GM21528 (cell line): Measurements from ENCODE around the gene OR12D1.
"Not testable (repeated sequence)": the region's sequence is repeated elsewhere in the genome, so short reads cannot be mapped to it uniquely, and the experiment has no call there.

Experiments used
- ATAC-seq: cut with Tn5 transposase; IDR thresholded peaks from one replicate; pipeline ENCODE4 v1.9.1; 2021; ENCODE audit warnings: mild to moderate bottlenecking, moderate library complexity; ENCODE audit not compliant: unreplicated experiment, low FRiP score

Gene OR12D1

GRCh38 chr6:29414588-29414987 lies at the start of gene OR12D1:
TSS of gene OR12D1 (plus strand) at chr6:29414928.
- ATAC-seq: no peak

- ATAC-seq: no peak
Observed at GRCh38 chr6:29368765-29369164, 46.0 kb upstream of the OR12D1 start, which contains the start of gene OR5V1. TSS of gene OR5V1 (minus strand) at chr6:29368865. CDS start at chr6:29356195, 12,670 bp downstream.

DNA sequence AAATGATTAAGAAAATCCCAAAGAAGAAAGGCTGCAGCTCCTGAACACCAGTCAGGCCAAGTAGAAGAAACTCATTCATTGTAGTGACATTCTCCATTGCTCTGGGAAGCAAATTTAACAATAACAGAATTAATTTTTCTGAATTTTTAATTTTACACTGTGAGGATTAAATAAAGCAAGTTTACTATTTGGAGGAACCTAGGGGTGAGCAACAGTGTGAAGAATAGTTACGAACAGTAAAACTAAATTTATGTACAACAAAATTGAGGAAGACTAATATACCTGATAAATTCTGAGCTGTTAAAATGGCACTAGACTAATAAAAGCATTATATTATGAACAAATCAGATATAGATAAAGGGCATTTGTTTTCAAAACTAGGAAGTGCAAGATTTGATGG lies 39.5 kb upstream of the OR12D1 start, which contains the start of gene OR12D3:
TSS of gene OR12D3 (minus strand) at position 101 of the 400 bp plus-strand sequence. CDS start at position 97, 4 bp downstream.
- no peak for ATAC-seq

DNA sequence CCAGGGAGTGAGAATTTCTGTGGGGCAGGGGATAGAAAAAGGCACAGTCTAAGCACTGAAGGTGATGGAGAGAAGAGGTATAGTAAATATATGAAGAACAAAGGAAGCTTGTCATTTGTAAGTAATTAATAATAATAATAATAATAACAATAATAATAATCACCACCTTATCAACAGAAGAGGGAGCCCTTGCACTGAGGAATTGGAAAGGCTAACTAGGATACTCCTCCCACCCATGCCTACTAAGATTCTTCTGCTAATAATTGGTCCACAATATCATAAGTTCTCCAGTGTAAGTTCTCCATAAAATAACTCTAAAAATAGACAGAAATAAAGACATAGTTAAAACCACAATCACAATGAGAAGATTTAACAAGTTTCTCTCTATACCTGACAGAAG lies 38.7 kb upstream of the OR12D1 start:
- no peak for ATAC-seq

DNA sequence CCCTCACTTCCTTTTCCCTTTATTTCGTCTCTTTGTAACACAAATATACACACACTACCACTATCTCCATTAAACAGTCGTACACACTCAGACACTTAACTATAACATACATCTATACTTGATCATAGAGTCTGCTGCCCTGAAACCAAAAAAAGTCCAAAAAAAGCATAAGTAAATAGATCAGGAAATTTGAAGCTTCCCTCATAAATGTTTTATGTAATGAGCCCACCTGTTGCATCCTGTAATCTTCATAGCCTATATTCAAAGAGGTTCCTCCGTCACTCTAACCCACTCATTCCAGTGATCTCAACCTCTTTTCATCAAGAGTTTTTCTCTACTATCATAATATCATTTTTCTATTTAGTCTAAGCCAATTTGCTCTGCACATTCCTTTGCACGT lies 26.2 kb upstream of the OR12D1 start:
- ATAC-seq: no peak

DNA sequence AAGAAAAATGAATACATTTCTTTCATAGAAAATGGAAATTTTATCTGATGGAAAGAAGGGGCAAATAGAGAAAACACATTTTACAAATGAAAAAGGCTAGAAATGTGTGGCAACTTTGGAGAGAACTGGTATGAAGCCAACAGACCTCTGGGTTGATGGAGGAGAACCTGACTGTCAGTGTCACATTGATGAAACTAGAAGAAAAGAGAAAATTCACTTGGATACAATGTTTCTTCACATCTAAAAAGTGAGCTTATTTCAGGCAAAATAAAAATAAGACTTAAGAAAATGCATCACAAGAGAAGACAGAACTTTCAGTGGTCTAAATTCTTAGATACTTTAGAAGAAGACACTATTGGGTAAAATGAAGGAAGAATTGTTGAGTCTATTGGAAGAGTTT lies 19.4 kb upstream of the OR12D1 start, which contains the start of gene OR12D2:
TSS of gene OR12D2 (plus strand) at position 301 of the 400 bp plus-strand sequence. CDS start 1,069 bp downstream, outside the sequence.
- no peak for ATAC-seq

- no peak for ATAC-seq
Observed at GRCh38 chr6:29399525-29399924, 15.2 kb upstream of the OR12D1 start.

DNA sequence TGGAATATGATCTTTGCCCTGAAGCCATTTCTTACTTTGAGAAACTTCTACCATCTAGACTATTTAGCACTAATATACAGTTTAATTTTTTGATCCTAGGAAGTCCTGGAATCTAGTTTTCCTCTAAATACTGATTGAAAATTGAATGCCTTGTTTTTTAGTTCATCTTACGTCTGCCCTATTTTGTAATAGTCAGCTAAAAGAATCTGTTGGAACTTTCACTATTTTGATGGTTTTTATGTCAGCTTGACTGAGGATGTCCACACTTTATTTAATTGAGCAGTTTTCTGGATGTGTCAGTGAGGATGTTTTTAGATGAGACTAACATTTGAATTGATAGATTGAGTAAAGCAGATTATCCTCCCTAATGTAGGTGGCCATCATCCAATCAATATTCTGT lies 10.9 kb upstream of the OR12D1 start:
- ATAC-seq: no peak

DNA sequence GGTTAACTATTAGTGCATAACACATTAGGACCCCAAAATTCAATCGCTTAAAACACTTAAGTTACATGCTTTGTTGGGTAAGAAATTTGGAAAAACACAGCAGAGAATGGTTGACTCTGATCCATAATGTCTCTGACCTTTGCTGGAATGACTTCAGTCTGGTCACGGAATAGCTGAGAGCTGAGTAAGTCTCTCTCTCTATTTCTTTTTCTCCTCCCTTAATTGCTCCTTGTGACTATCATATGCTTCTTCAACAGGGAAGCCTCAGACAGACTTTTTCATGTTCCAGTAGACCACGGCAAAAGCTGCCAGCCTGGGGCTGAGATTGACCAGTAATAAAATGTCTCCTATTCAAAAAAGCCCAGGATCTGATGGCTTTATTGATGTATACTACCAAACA lies 4.8 kb downstream of the OR12D1 start:
- no peak for ATAC-seq

DNA sequence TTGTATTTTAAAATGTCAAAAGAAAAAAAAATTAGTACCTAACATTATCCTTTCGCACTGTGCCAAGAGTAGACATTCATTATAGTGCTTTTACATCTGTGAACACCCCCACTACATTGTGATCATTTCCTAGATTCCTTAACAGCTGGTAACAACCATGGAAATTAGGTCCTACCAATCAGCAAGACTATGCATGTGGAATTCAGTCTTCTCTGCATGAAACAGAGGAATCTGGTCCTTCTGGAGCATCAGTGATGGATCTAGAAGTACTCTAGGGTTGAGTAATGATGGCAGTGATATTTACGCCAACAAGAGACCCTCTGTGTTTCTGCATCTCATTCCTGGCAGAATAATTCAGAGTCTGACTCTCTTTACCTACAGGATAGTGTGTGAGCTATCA lies 9.4 kb downstream of the OR12D1 start:
- ATAC-seq: no peak

- ATAC-seq: no peak
Observed at GRCh38 chr6:29424575-29424974, 9.8 kb downstream of the OR12D1 start.

DNA sequence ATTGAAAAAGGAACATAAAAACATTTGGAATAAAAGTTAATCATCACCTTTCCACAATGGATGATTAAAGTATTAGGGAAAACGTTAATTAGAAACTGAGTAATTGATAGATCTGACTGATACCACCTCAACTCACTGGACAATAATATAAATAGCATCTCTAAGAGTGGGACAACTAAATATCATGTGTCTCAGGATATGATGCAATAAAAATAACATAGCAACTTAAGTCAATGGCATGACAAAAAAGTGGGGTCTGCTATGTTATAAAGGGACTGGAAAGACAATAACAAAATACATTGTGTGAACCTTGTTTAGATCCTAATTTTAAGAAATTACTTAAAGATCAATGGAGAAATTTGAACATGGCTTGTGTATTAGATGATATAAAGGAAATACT lies 10.3 kb downstream of the OR12D1 start:
- ATAC-seq: no peak

DNA sequence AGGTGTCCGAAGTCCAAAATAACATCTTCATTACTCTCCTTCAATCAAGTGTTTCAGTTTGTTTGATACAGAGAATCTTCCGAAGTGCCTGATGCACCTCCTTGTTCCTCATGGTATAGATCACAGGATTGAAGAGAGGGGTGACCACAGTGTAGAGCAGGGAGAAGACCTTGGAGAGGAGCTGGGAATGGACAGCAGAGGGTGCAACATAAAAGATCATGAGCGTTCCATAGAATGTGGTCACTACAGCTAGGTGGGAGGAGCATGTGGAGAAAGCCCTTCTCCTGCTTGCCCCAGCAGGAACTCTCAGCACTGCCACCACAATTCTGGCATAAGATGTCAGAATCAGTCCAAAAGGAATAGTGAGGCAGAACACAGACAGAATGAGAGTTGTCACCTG lies 11.9 kb downstream of the OR12D1 start:
- no peak for ATAC-seq

GRCh38 chr6:29436730-29437129 lies 22.0 kb downstream of the OR12D1 start:
- ATAC-seq: not testable (repeated sequence)

DNA sequence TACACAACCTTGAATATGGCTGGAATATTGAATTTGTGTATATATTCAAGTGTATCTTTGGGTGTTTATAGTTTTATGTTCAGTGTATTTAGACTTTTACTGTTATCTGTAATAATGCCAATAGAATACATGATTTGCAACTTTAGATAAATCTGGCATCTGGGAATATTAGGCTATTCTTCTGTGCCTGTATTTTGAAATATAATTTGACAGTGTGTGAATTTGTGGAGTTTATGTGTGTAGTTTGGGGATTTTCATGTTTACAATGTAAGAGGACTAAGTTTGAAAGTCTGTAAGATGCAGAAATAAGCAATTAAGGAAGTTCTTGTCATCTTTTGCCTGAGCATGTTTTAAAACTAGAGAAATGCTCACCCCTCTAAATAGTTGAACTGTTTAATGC lies 24.3 kb downstream of the OR12D1 start, which contains the start of gene OR10C1:
TSS of gene OR10C1 (plus strand) at position 301 of the 400 bp plus-strand sequence. CDS start 710 bp downstream, outside the sequence.
- no peak for ATAC-seq

DNA sequence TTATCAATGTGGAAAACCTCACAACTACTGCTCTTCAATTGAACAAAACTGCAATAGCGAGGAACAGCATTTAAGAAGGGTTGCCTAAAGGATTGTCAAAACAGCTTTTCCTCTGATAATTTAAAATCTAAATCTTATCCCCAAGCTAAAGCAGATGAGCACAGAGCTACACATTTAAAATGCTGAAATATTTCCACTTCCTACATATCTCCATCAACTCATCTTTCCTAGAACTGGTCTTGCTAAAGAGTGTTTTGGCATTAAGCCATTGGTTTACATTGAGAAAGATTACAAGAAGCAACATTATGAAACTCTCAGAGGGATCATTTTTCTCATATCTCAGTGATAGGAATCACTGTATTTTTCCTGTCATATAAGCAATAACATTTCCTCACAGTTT lies 28.0 kb downstream of the OR12D1 start:
- no peak for ATAC-seq

GRCh38 chr6:29444031-29444430 lies 29.3 kb downstream of the OR12D1 start:
- not testable (repeated sequence) for ATAC-seq

- ATAC-seq: no peak
Observed at GRCh38 chr6:29447670-29448069, 32.9 kb downstream of the OR12D1 start.

GRCh38 chr6:29451471-29452193 lies 36.9 kb downstream of the OR12D1 start:
- no peak for ATAC-seq

DNA sequence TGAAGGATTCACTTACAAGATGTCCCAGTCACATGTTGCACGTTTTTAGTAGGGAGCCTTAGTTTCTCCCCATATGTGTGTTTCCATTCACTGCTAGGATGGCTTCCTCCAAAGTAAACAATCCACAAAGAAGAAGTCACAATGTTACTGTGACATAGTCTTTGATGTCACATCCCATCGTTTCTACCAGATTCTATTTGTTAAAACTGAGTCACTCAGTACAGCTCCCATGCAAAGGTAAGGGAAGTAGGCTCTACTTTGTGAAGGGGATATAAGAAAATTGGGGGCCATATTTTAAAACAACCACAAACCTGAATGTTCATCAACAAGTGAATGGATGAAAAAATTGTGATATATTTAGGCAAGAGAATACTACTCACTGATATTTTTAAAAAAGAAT lies 42.2 kb downstream of the OR12D1 start, which contains the start of the genes OR11A1 and OR2H1:
TSS of gene OR11A1 (minus strand) at position 101 of the 400 bp plus-strand sequence. CDS start 29,430 bp downstream, outside the sequence.
TSS of gene OR2H1 (plus strand) at position 185 of the 400 bp plus-strand sequence. CDS start 4,615 bp downstream, outside the sequence.
- no peak for ATAC-seq

GRCh38 chr6:29461021-29461814 lies 46.5 kb downstream of the OR12D1 start:
- no peak for ATAC-seq
